ENCODE measurements around the gene CD48.
"Not testable (repeated sequence)": the region's sequence is repeated elsewhere in the genome, so short reads cannot be mapped to it uniquely, and the experiment has no call there.

Gene CD48

GRCh38 chr1:160741092-160741501, 29.5 kb upstream of the CD48 start:
- H3K4me3 ChIP-seq (ENCODE audit: low read depth, low read length), result no peak overlapping the region
- peaks cover 8% of the 10 kb centered on the region; the same call in 1 of the 2 replicates for H3K4me1 ChIP-seq (ENCODE audit: control insufficient read depth, insufficient read depth, low read length)
- H3K27me3 ChIP-seq (ENCODE audit: control insufficient read depth, insufficient read depth, low read length), result no peaks in the 10 kb centered on the region
- no peaks in the 10 kb centered on the region for H3K9me3 ChIP-seq (ENCODE audit: control insufficient read depth, insufficient read depth, low read depth, low read length)
- no peak overlapping the region for H3K9ac ChIP-seq (ENCODE audit: low read length)
- no peaks in the 10 kb centered on the region for H3K36me3 ChIP-seq (ENCODE audit: control insufficient read depth, insufficient read depth, low read length)
- H3K27ac ChIP-seq (ENCODE audit: low read depth, low read length), result no peak overlapping the region

- H3K4me1 ChIP-seq (ENCODE audit: control insufficient read depth, insufficient read depth, low read length), result peaks cover 8% of the 10 kb centered on the region; the same call in 1 of the 2 replicates
- peaks cover 2% of the 10 kb centered on the region; the same call in 1 of the 2 replicates for H3K9me3 ChIP-seq (ENCODE audit: control insufficient read depth, insufficient read depth, low read depth, low read length)
- H3K9ac ChIP-seq (ENCODE audit: low read length), result no peak overlapping the region
- H3K36me3 ChIP-seq (ENCODE audit: control insufficient read depth, insufficient read depth, low read length), result no peaks in the 10 kb centered on the region
- no peaks in the 10 kb centered on the region for H3K27me3 ChIP-seq (ENCODE audit: control insufficient read depth, insufficient read depth, low read length)
- no peak overlapping the region for H3K27ac ChIP-seq (ENCODE audit: low read depth, low read length)
- H3K4me3 ChIP-seq (ENCODE audit: low read depth, low read length), result no peak overlapping the region
Observed at GRCh38 chr1:160740133-160740688, 28.6 kb upstream of the CD48 start.

- Histone ChIP-seq H3K4me1 (ENCODE audit: control insufficient read depth, insufficient read depth, low read length) (peaks cover 5% of the 10 kb centered on the region; the same call in 1 of the 2 replicates), H3K9ac (ENCODE audit: low read length) (no peak within 1 kb of the TSS), H3K36me3 (ENCODE audit: control insufficient read depth, insufficient read depth, low read length) (no peaks in the 10 kb centered on the region), H3K27me3 (ENCODE audit: control insufficient read depth, insufficient read depth, low read length) (no peaks in the 10 kb centered on the region), H3K9me3 (ENCODE audit: control insufficient read depth, insufficient read depth, low read depth, low read length) (peaks cover 7% of the 10 kb centered on the region), H3K4me3 (ENCODE audit: low read depth, low read length) (no peak within 1 kb of the TSS), H3K27ac (ENCODE audit: low read depth, low read length) (no peak within 1 kb of the TSS)
Observed at GRCh38 chr1:160739098-160739511, 27.5 kb upstream of the CD48 start, which contains the start of gene SLAMF7. TSS of gene SLAMF7 (plus strand) at chr1:160739247. CDS start at chr1:160739302, 55 bp downstream.

- Histone ChIP-seq H3K27me3 (ENCODE audit: control insufficient read depth, insufficient read depth, low read length) (no peaks in the 10 kb centered on the region), H3K27ac (ENCODE audit: low read depth, low read length) (no peak overlapping the region), H3K4me1 (ENCODE audit: control insufficient read depth, insufficient read depth, low read length) (peaks cover 5% of the 10 kb centered on the region; the same call in 1 of the 2 replicates), H3K36me3 (ENCODE audit: control insufficient read depth, insufficient read depth, low read length) (no peaks in the 10 kb centered on the region), H3K4me3 (ENCODE audit: low read depth, low read length) (no peak overlapping the region), H3K9ac (ENCODE audit: low read length) (no peak overlapping the region), H3K9me3 (ENCODE audit: control insufficient read depth, insufficient read depth, low read depth, low read length) (peaks cover 9% of the 10 kb centered on the region)
Observed at GRCh38 chr1:160738271-160738670, 26.6 kb upstream of the CD48 start.

- no peaks in the 10 kb centered on the region for H3K4me1 ChIP-seq (ENCODE audit: control insufficient read depth, insufficient read depth, low read length)
- H3K9ac ChIP-seq (ENCODE audit: low read length), result no peak overlapping the region
- H3K4me3 ChIP-seq (ENCODE audit: low read depth, low read length), result no peak overlapping the region
- no peaks in the 10 kb centered on the region for H3K36me3 ChIP-seq (ENCODE audit: control insufficient read depth, insufficient read depth, low read length)
- H3K9me3 ChIP-seq (ENCODE audit: control insufficient read depth, insufficient read depth, low read depth, low read length), result peaks cover 9% of the 10 kb centered on the region
- H3K27ac ChIP-seq (ENCODE audit: low read depth, low read length), result no peak overlapping the region
- no peaks in the 10 kb centered on the region for H3K27me3 ChIP-seq (ENCODE audit: control insufficient read depth, insufficient read depth, low read length)
Observed at GRCh38 chr1:160734301-160734700, 22.7 kb upstream of the CD48 start.

GRCh38 chr1:160733898-160734297, 22.3 kb upstream of the CD48 start:
- H3K27ac ChIP-seq (ENCODE audit: low read depth, low read length), result no peak overlapping the region
- H3K9me3 ChIP-seq (ENCODE audit: control insufficient read depth, insufficient read depth, low read depth, low read length), result peaks cover 9% of the 10 kb centered on the region
- H3K4me1 ChIP-seq (ENCODE audit: control insufficient read depth, insufficient read depth, low read length), result no peaks in the 10 kb centered on the region
- no peaks in the 10 kb centered on the region for H3K36me3 ChIP-seq (ENCODE audit: control insufficient read depth, insufficient read depth, low read length)
- no peak overlapping the region for H3K4me3 ChIP-seq (ENCODE audit: low read depth, low read length)
- H3K27me3 ChIP-seq (ENCODE audit: control insufficient read depth, insufficient read depth, low read length), result no peaks in the 10 kb centered on the region
- H3K9ac ChIP-seq (ENCODE audit: low read length), result no peak overlapping the region

- no peak overlapping the region for H3K4me3 ChIP-seq (ENCODE audit: low read depth, low read length)
- H3K27ac ChIP-seq (ENCODE audit: low read depth, low read length), result no peak overlapping the region
- H3K4me1 ChIP-seq (ENCODE audit: control insufficient read depth, insufficient read depth, low read length), result peaks cover 4% of the 10 kb centered on the region; the same call in 1 of the 2 replicates
- H3K36me3 ChIP-seq (ENCODE audit: control insufficient read depth, insufficient read depth, low read length), result no peaks in the 10 kb centered on the region
- H3K9ac ChIP-seq (ENCODE audit: low read length), result no peak overlapping the region
- H3K9me3 ChIP-seq (ENCODE audit: control insufficient read depth, insufficient read depth, low read depth, low read length), result peaks cover 9% of the 10 kb centered on the region
- H3K27me3 ChIP-seq (ENCODE audit: control insufficient read depth, insufficient read depth, low read length), result no peaks in the 10 kb centered on the region
Observed at GRCh38 chr1:160731990-160732389, 20.4 kb upstream of the CD48 start.

GRCh38 chr1:160731564-160731963, 19.9 kb upstream of the CD48 start:
- H3K4me3 ChIP-seq (ENCODE audit: low read depth, low read length); H3K9ac ChIP-seq (ENCODE audit: low read length); H3K36me3 ChIP-seq (ENCODE audit: control insufficient read depth, insufficient read depth, low read length); H3K27me3 ChIP-seq (ENCODE audit: control insufficient read depth, insufficient read depth, low read length); H3K4me1 ChIP-seq (ENCODE audit: control insufficient read depth, insufficient read depth, low read length); H3K9me3 ChIP-seq (ENCODE audit: control insufficient read depth, insufficient read depth, low read depth, low read length); H3K27ac ChIP-seq (ENCODE audit: low read depth, low read length): not testable (repeated sequence)

GRCh38 chr1:160727316-160727640, 15.7 kb upstream of the CD48 start:
- Histone ChIP-seq H3K4me1 (ENCODE audit: control insufficient read depth, insufficient read depth, low read length) (peaks cover 21% of the 10 kb centered on the region), H3K4me3 (ENCODE audit: low read depth, low read length) (no peak overlapping the region), H3K27ac (ENCODE audit: low read depth, low read length) (peak overlapping the region; percentile 84; the same call in 1 of the 2 replicates), H3K9me3 (ENCODE audit: control insufficient read depth, insufficient read depth, low read depth, low read length) (no peaks in the 10 kb centered on the region; the same call in 1 of the 2 replicates), H3K9ac (ENCODE audit: low read length) (no peak overlapping the region), H3K36me3 (ENCODE audit: control insufficient read depth, insufficient read depth, low read length) (no peaks in the 10 kb centered on the region), H3K27me3 (ENCODE audit: control insufficient read depth, insufficient read depth, low read length) (no peaks in the 10 kb centered on the region)

- H3K9ac ChIP-seq (ENCODE audit: low read length), result peak overlapping the region; percentile 81
- H3K4me1 ChIP-seq (ENCODE audit: control insufficient read depth, insufficient read depth, low read length), result peaks cover 21% of the 10 kb centered on the region
- no peaks in the 10 kb centered on the region for H3K27me3 ChIP-seq (ENCODE audit: control insufficient read depth, insufficient read depth, low read length)
- H3K27ac ChIP-seq (ENCODE audit: low read depth, low read length), result peak overlapping the region; percentile 84
- H3K36me3 ChIP-seq (ENCODE audit: control insufficient read depth, insufficient read depth, low read length), result no peaks in the 10 kb centered on the region
- H3K9me3 ChIP-seq (ENCODE audit: control insufficient read depth, insufficient read depth, low read depth, low read length), result no peaks in the 10 kb centered on the region; the same call in 1 of the 2 replicates
- peak overlapping the region; percentile 24; the same call in 1 of the 2 replicates for H3K4me3 ChIP-seq (ENCODE audit: low read depth, low read length)
Observed at GRCh38 chr1:160726498-160727315, 15.1 kb upstream of the CD48 start.

GRCh38 chr1:160726114-160726497, 14.5 kb upstream of the CD48 start:
- peak overlapping the region; percentile 84; the same call in 1 of the 2 replicates for H3K27ac ChIP-seq (ENCODE audit: low read depth, low read length)

More at GRCh38 chr1:160726114-160726497, 14.5 kb upstream of the CD48 start:
- no peaks in the 10 kb centered on the region; the same call in 1 of the 2 replicates for H3K9me3 ChIP-seq (ENCODE audit: control insufficient read depth, insufficient read depth, low read depth, low read length)
- peak overlapping the region; percentile 41 for H3K9ac ChIP-seq (ENCODE audit: low read length)
- no peaks in the 10 kb centered on the region for H3K27me3 ChIP-seq (ENCODE audit: control insufficient read depth, insufficient read depth, low read length)
- H3K4me3 ChIP-seq (ENCODE audit: low read depth, low read length), result peak overlapping the region; percentile 24; the same call in 1 of the 2 replicates
- no peaks in the 10 kb centered on the region for H3K36me3 ChIP-seq (ENCODE audit: control insufficient read depth, insufficient read depth, low read length)
- H3K4me1 ChIP-seq (ENCODE audit: control insufficient read depth, insufficient read depth, low read length), result peaks cover 21% of the 10 kb centered on the region
